Fibroblast of lung (primary cell): ENCODE data around the gene SIK3.

Experiments
- EZH2 ChIP-seq: IDR thresholded peaks from 2 replicates; pipeline ENCODE4 v1.5.1; 2012; ENCODE audit warnings: low read length, control low read depth, mild to moderate bottlenecking; ENCODE audit errors: missing control alignments
- TF ChIP-seq, protein P1 (sequence below), 2 donors: IDR thresholded peaks in 1 of 2; conservative IDR thresholded peaks in 1 of 2; 1 replicate in 1 of 2; 2 replicates in 1 of 2; pipeline ENCODE4 v1.5.1; 2011 to 2012; ENCODE audit warnings: low read length in 2 of 2, control low read depth in 1 of 2, inconsistent platforms in 1 of 2, low read depth in 1 of 2, mild to moderate bottlenecking in 1 of 2

DNA sequence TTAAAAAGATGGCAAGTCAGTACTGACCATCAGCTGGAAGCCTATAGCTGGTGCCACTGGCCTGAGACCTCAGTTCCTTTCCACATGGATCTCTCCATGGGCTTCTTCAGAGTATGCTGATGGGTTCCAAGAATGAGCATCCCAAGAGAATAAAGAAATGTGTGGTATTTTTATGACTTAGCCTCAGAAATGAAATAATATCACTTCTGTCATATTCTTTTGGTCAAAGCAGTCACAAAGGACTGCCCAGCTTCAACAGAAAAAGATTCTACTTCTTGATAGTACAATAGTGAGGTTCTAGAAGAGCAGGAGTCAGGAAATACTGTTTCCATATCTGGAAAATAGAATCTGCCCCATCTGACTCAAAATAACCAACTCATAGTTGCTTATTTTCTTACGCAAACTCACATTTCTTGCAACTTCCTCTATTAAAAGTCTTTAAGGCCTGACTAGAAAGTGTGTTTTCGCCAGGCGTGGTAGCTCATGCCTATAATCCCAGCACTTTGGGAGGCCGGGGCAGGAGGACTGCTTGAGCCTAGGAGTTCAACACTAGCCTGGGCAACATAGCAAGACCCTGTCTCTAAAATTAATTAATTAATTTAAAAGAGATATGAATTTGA is 116.9 kb downstream of the SIK3 start:
- no peak for TF ChIP-seq EZH2
- TF ChIP-seq, protein P1, sequence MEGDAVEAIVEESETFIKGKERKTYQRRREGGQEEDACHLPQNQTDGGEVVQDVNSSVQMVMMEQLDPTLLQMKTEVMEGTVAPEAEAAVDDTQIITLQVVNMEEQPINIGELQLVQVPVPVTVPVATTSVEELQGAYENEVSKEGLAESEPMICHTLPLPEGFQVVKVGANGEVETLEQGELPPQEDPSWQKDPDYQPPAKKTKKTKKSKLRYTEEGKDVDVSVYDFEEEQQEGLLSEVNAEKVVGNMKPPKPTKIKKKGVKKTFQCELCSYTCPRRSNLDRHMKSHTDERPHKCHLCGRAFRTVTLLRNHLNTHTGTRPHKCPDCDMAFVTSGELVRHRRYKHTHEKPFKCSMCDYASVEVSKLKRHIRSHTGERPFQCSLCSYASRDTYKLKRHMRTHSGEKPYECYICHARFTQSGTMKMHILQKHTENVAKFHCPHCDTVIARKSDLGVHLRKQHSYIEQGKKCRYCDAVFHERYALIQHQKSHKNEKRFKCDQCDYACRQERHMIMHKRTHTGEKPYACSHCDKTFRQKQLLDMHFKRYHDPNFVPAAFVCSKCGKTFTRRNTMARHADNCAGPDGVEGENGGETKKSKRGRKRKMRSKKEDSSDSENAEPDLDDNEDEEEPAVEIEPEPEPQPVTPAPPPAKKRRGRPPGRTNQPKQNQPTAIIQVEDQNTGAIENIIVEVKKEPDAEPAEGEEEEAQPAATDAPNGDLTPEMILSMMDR (conservative IDR thresholded peaks at IDR 0.05 in 1 of 2, IDR thresholded peaks at IDR 0.05 in 1 of 2; ENCODE audit: low read depth in 1 of 2, low read length in 2 of 2) = no peak
